Measurements from ENCODE around the gene LCN2.

LCN2 gene

DNA sequence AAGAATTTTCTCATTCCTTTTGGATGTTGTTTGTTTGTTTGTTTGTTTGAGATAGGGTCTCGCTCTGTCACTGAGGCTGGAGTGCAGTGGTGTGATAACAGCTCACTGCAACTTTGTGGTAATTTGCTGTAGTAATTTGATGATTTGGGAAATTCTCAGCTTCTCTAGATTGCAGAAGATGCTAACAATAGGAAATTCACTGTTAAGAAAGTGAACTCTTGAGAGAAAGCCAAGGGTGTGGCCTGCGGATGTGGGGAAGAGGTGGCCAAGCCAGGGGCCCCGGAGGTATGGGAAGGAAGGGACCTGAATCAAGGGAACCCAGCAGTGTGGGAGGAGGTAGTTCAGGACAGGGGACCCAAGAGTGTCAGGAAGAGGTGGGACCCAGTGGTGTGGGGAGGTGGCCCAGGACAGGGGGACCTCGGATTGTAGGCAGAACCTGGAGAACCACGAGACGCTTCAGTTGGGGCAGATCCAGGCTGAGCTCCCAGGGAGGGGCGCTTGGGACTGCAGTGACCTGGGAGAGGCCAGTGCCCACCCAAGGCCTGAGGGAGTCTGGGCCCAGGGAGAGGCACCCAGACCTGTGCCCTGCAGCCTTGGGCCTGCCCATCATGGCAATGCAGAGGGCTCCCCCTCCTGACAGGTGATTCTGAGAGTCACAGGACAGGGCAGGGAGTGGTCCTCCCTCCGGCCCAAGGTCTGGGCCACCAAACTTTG, 5.6 kb upstream of the LCN2 start:
- Histone ChIP-seq H3K9me2 (replicated peaks; ENCODE audit: insufficient read depth, low read length) (no peaks in the 10 kb centered on the region), H3K27ac (ENCODE audit: low read depth, low read length) (no peak overlapping the region)

DNA sequence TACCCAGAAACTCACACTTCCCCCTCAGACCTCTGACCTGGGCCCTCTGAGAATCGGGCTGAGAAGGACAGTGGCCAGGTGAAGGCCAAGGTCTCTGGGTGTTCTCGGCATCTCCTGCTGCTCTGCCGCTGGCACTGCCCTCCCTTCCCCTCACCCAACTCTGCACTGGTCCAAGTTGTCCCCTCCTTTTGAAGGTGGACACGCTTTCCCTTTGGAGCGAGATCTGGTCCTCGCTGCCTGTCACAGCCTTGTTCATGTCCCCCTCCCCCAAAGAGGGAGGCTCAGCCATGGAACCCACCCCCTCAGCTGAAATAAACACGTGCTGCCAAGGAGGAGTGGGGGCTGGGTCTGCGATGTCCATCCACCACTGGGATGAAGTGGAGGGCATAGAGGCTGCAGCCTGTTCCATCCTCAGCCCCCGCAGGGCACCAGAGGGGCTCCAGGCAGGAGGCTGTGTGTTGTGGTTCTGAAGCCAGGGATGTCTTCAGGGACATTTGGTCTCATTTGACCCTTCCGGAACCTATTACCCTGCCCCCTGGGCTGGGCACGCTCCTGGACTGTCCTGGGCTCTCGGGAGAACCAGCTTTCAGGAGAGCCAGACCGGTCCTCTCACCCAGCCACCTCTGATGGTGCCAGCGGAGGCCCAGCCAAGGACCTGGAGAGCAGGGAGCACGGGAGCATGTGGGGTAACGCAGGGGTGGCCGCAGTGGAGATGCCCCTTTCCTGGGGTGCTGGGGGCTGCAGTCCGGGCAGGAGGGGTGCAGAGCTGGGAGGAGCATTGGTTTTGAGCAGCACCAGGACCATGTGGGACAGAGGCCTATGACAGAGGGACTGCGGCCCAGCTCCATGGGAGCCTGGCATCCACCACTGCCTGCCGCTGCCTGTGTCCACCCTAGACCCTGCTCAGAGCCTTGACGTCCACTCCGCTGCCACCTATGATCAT, 4.7 kb upstream of the LCN2 start:
- Histone ChIP-seq H3K4me3 (ENCODE audit: insufficient read depth, low read length, poor library complexity, severe bottlenecking) (no peak overlapping the region), H3K27me3 (ENCODE audit: low read length) (no peaks in the 10 kb centered on the region), H3K79me2 (ENCODE audit: insufficient read depth, low read length) (no peaks in the 10 kb centered on the region), H3K4me2 (ENCODE audit: low read depth, low read length, poor library complexity, severe bottlenecking) (no peak overlapping the region), H4K20me1 (ENCODE audit: low read depth, low read length) (no peaks in the 10 kb centered on the region), H3F3A (ENCODE audit: insufficient read depth) (no peaks in the 10 kb centered on the region), H3K27ac (ENCODE audit: low read depth, low read length) (no peak overlapping the region), H3K36me3 (ENCODE audit: low read length) (no peaks in the 10 kb centered on the region), H3K9ac (ENCODE audit: low read length) (no peak overlapping the region), H3K9me2 (replicated peaks; ENCODE audit: insufficient read depth, low read length) (no peaks in the 10 kb centered on the region), H2AFZ (ENCODE audit: low read depth, low read length, severe bottlenecking) (no peak overlapping the region), H3K9me3 (ENCODE audit: insufficient read depth, low read length) (no peaks in the 10 kb centered on the region)
- no peak for TF ChIP-seq EZH2phosphoT487 (conservative IDR thresholded peaks at IDR 0.05; ENCODE audit: low read length)
- TF ChIP-seq, protein P1, sequence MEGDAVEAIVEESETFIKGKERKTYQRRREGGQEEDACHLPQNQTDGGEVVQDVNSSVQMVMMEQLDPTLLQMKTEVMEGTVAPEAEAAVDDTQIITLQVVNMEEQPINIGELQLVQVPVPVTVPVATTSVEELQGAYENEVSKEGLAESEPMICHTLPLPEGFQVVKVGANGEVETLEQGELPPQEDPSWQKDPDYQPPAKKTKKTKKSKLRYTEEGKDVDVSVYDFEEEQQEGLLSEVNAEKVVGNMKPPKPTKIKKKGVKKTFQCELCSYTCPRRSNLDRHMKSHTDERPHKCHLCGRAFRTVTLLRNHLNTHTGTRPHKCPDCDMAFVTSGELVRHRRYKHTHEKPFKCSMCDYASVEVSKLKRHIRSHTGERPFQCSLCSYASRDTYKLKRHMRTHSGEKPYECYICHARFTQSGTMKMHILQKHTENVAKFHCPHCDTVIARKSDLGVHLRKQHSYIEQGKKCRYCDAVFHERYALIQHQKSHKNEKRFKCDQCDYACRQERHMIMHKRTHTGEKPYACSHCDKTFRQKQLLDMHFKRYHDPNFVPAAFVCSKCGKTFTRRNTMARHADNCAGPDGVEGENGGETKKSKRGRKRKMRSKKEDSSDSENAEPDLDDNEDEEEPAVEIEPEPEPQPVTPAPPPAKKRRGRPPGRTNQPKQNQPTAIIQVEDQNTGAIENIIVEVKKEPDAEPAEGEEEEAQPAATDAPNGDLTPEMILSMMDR (IDR thresholded peaks at IDR 0.05; ENCODE audit: insufficient read depth, low read length, poor library complexity, severe bottlenecking) = no peak

More for the DNA sequence above, 5.6 kb upstream of the LCN2 start:
- no peaks in the 10 kb centered on the region for H3F3A ChIP-seq (ENCODE audit: insufficient read depth)
- no peak overlapping the region for H3K4me3 ChIP-seq (ENCODE audit: insufficient read depth, low read length, poor library complexity, severe bottlenecking)
- H3K9ac ChIP-seq (ENCODE audit: low read length) = no peak overlapping the region
- H3K36me3 ChIP-seq (ENCODE audit: low read length) = no peaks in the 10 kb centered on the region
- no peak overlapping the region for H3K4me2 ChIP-seq (ENCODE audit: low read depth, low read length, poor library complexity, severe bottlenecking)
- no peaks in the 10 kb centered on the region for H3K9me3 ChIP-seq (ENCODE audit: insufficient read depth, low read length)
- no peaks in the 10 kb centered on the region for H4K20me1 ChIP-seq (ENCODE audit: low read depth, low read length)
- H3K79me2 ChIP-seq (ENCODE audit: insufficient read depth, low read length) = no peaks in the 10 kb centered on the region
- TF ChIP-seq EZH2phosphoT487 (conservative IDR thresholded peaks at IDR 0.05; ENCODE audit: low read length) = no peak
- TF ChIP-seq, protein P1 (IDR thresholded peaks at IDR 0.05; ENCODE audit: insufficient read depth, low read length, poor library complexity, severe bottlenecking) = no peak
- H2AFZ ChIP-seq (ENCODE audit: low read depth, low read length, severe bottlenecking) = no peak overlapping the region
- H3K27me3 ChIP-seq (ENCODE audit: low read length) = no peaks in the 10 kb centered on the region

DNA sequence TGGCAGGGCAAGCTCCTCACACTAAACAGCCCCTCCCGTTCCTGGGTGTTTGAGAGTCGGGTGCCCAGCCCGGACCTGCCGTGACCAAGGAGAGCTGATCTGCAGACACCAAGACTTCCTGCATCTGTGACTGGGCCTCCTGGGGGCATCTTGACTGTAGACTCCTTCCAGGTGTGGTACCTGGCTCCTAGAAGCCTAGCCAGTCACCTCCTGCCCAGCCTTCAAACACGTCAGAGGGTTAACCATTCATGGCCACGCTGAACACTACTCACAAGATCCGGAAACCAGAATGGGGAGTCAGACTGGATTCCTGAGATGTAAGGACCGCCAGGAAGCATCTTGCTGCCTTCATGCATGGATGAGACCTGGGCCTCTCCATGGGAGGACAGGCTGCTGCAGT, 3.7 kb upstream of the LCN2 start:
- Histone ChIP-seq H3K9ac (ENCODE audit: low read length) (no peak overlapping the region), H3K27ac (ENCODE audit: low read depth, low read length) (no peak overlapping the region), H3K9me3 (ENCODE audit: insufficient read depth, low read length) (no peaks in the 10 kb centered on the region), H3K4me3 (ENCODE audit: insufficient read depth, low read length, poor library complexity, severe bottlenecking) (no peak overlapping the region), H3K9me2 (replicated peaks; ENCODE audit: insufficient read depth, low read length) (no peaks in the 10 kb centered on the region), H3K4me2 (ENCODE audit: low read depth, low read length, poor library complexity, severe bottlenecking) (no peak overlapping the region), H3K36me3 (ENCODE audit: low read length) (no peaks in the 10 kb centered on the region), H4K20me1 (ENCODE audit: low read depth, low read length) (no peaks in the 10 kb centered on the region), H3K79me2 (ENCODE audit: insufficient read depth, low read length) (no peaks in the 10 kb centered on the region), H2AFZ (ENCODE audit: low read depth, low read length, severe bottlenecking) (no peak overlapping the region), H3K27me3 (ENCODE audit: low read length) (no peaks in the 10 kb centered on the region), H3F3A (ENCODE audit: insufficient read depth) (no peaks in the 10 kb centered on the region)
- TF ChIP-seq, protein P1 (IDR thresholded peaks at IDR 0.05; ENCODE audit: insufficient read depth, low read length, poor library complexity, severe bottlenecking) = no peak
